Measurements from ENCODE around the gene TMEM106C. TPM values are rescaled to one million over a fixed set of nuclear protein-coding genes. Genes with fewer than 3 reads are reported as not detected.
A peak's percentile ranks its signal among the peaks of the same experiment; 100 is the strongest.

Gene TMEM106C
- total RNA-seq, 1 donor from 2014 or later, result 30.0 TPM

GRCh38 chr12:47983541-47984115, 20.2 kb downstream of the TMEM106C start:
- H3K27me3 Mint-ChIP-seq (ENCODE audit: low read depth, unreplicated experiment), result peaks cover 26% of the 10 kb centered on the region
- no peaks in the 10 kb centered on the region for H3K36me3 ChIP-seq (ENCODE audit: insufficient read depth, low read length)
- H3K9ac ChIP-seq (ENCODE audit: low read length), result no peak overlapping the region
- H3K27ac ChIP-seq (ENCODE audit: low read depth, low read length), result no peak overlapping the region
- peaks cover 2% of the 10 kb centered on the region for H3K9me3 Mint-ChIP-seq (ENCODE audit: unreplicated experiment)
- FAIRE-seq (no peak), DNase-seq (ENCODE audit: low read depth) (no peak)
- no peaks in the 10 kb centered on the region for H3K27me3 ChIP-seq (ENCODE audit: insufficient read depth, low read length)
- no peak overlapping the region for H3K4me3 Mint-ChIP-seq (ENCODE audit: unreplicated experiment)
- peaks cover 4% of the 10 kb centered on the region for H3K36me3 Mint-ChIP-seq (ENCODE audit: low read depth, unreplicated experiment)
- no peaks in the 10 kb centered on the region for H3K79me2 ChIP-seq (ENCODE audit: insufficient read depth, low read length)
- H3K4me1 Mint-ChIP-seq (ENCODE audit: low read depth, unreplicated experiment), result peaks cover 12% of the 10 kb centered on the region
- H3K4me1 ChIP-seq (ENCODE audit: insufficient read depth, low read length), result no peaks in the 10 kb centered on the region
- H3K4me3 ChIP-seq (ENCODE audit: insufficient read depth, low read depth, low read length), result no peak overlapping the region
- no peaks in the 10 kb centered on the region for H3K9me3 ChIP-seq (ENCODE audit: insufficient read depth, low read depth, low read length)
- no peak overlapping the region for H3K27ac Mint-ChIP-seq (ENCODE audit: unreplicated experiment)
- no peak overlapping the region for H3K4me2 ChIP-seq (ENCODE audit: low read length)
- H4K20me1 ChIP-seq (ENCODE audit: insufficient read depth, low read length), result no peaks in the 10 kb centered on the region
- H2AFZ ChIP-seq (ENCODE audit: low read depth, low read length), result no peak overlapping the region
- TF ChIP-seq CTCF (IDR thresholded peaks at IDR 0.05; ENCODE audit: insufficient read depth, low read depth, low read length) (no peak), EZH2 (IDR thresholded peaks at IDR 0.05; ENCODE audit: insufficient read depth, low read length) (no peak)

- no peak for TF ChIP-seq EZH2 (IDR thresholded peaks at IDR 0.05; ENCODE audit: insufficient read depth, low read length)
- TF ChIP-seq CTCF (IDR thresholded peaks at IDR 0.05; ENCODE audit: insufficient read depth, low read depth, low read length), result no peak
- Histone ChIP-seq H3K9me3 (ENCODE audit: insufficient read depth, low read depth, low read length) (no peaks in the 10 kb centered on the region), H3K27me3 (ENCODE audit: insufficient read depth, low read length) (no peaks in the 10 kb centered on the region), H3K36me3 (ENCODE audit: insufficient read depth, low read length) (no peaks in the 10 kb centered on the region), H3K79me2 (ENCODE audit: insufficient read depth, low read length) (no peaks in the 10 kb centered on the region), H3K9ac (ENCODE audit: low read length) (no peak overlapping the region), H3K4me3 (ENCODE audit: insufficient read depth, low read depth, low read length) (no peak overlapping the region), H2AFZ (ENCODE audit: low read depth, low read length) (no peak overlapping the region), H4K20me1 (ENCODE audit: insufficient read depth, low read length) (no peaks in the 10 kb centered on the region), H3K27ac (ENCODE audit: low read depth, low read length) (no peak overlapping the region), H3K4me2 (ENCODE audit: low read length) (no peak overlapping the region), H3K4me1 (ENCODE audit: insufficient read depth, low read length) (no peaks in the 10 kb centered on the region)
- Mint-ChIP-seq H3K27ac (ENCODE audit: unreplicated experiment) (peak overlapping the region; percentile 18), H3K27me3 (ENCODE audit: low read depth, unreplicated experiment) (peaks cover 21% of the 10 kb centered on the region), H3K4me1 (ENCODE audit: low read depth, unreplicated experiment) (peaks cover 15% of the 10 kb centered on the region), H3K36me3 (ENCODE audit: low read depth, unreplicated experiment) (peaks cover 4% of the 10 kb centered on the region), H3K9me3 (ENCODE audit: unreplicated experiment) (peaks cover 2% of the 10 kb centered on the region), H3K4me3 (ENCODE audit: unreplicated experiment) (no peak overlapping the region)
- FAIRE-seq (no peak), DNase-seq (ENCODE audit: low read depth) (no peak)
Measured at GRCh38 chr12:47984331-47984801, 21.0 kb downstream of the TMEM106C start.

GRCh38 chr12:47985596-47986290, 22.3 kb downstream of the TMEM106C start:
- H3K27ac ChIP-seq (ENCODE audit: low read depth, low read length), result no peak overlapping the region
- H3K4me3 Mint-ChIP-seq (ENCODE audit: unreplicated experiment), result no peak overlapping the region
- H3K27me3 Mint-ChIP-seq (ENCODE audit: low read depth, unreplicated experiment), result peaks cover 17% of the 10 kb centered on the region
- H4K20me1 ChIP-seq (ENCODE audit: insufficient read depth, low read length), result no peaks in the 10 kb centered on the region
- no peaks in the 10 kb centered on the region for H3K9me3 Mint-ChIP-seq (ENCODE audit: unreplicated experiment)
- no peak for TF ChIP-seq CTCF (IDR thresholded peaks at IDR 0.05; ENCODE audit: insufficient read depth, low read depth, low read length)
- H3K4me3 ChIP-seq (ENCODE audit: insufficient read depth, low read depth, low read length), result no peak overlapping the region
- H2AFZ ChIP-seq (ENCODE audit: low read depth, low read length), result no peak overlapping the region
- no peak for FAIRE-seq
- no peak overlapping the region for H3K27ac Mint-ChIP-seq (ENCODE audit: unreplicated experiment)
- H3K4me1 ChIP-seq (ENCODE audit: insufficient read depth, low read length), result no peaks in the 10 kb centered on the region
- peaks cover 13% of the 10 kb centered on the region for H3K4me1 Mint-ChIP-seq (ENCODE audit: low read depth, unreplicated experiment)
- H3K36me3 Mint-ChIP-seq (ENCODE audit: low read depth, unreplicated experiment), result peaks cover 4% of the 10 kb centered on the region
- no peak overlapping the region for H3K4me2 ChIP-seq (ENCODE audit: low read length)
- no peaks in the 10 kb centered on the region for H3K79me2 ChIP-seq (ENCODE audit: insufficient read depth, low read length)
- DNase-seq (ENCODE audit: low read depth), result no peak
- H3K9me3 ChIP-seq (ENCODE audit: insufficient read depth, low read depth, low read length), result no peaks in the 10 kb centered on the region
- no peaks in the 10 kb centered on the region for H3K27me3 ChIP-seq (ENCODE audit: insufficient read depth, low read length)
- H3K9ac ChIP-seq (ENCODE audit: low read length), result no peak overlapping the region
- H3K36me3 ChIP-seq (ENCODE audit: insufficient read depth, low read length), result no peaks in the 10 kb centered on the region
